Stomach (tissue), 9 donors: Measurements from ENCODE around the gene PDE3B. TPM values are rescaled to one million over a fixed set of nuclear protein-coding genes. Genes with fewer than 3 reads are reported as not detected.

ENCODE experiments used
- DNase-seq, 2 donors: peaks; one replicate each; pipeline versions ENCODE4 v3.0.0 to v3.0.0-alpha.2; 2013 to 2019
- H3K27ac ChIP-seq, 5 donors: fragments of 200-600 bp in 4 of 5; sonication (generic) in 4 of 5; one replicate each; pipeline ENCODE4 v1.5.1; 2013 to 2019; ENCODE audit warnings: mild to moderate bottlenecking in 1 of 5, moderate library complexity in 1 of 5
- H3K27me3 ChIP-seq, 3 donors: fragments of 200-600 bp; sonication (generic); one replicate each; pipeline ENCODE4 v1.5.1; 2017 to 2019; ENCODE audit warnings: mixed run types in 1 of 3
- H3K36me3 ChIP-seq, 4 donors: fragments of 200-600 bp; sonication (generic); 1 replicate in 3 of 4; 2 replicates in 1 of 4; pipeline ENCODE4 v1.5.1; 2016 to 2019
- H3K4me1 ChIP-seq, 4 donors: fragments of 200-600 bp; sonication (generic); one replicate each; pipeline ENCODE4 v1.5.1; 2016 to 2019
- H3K4me3 ChIP-seq, 4 donors: fragments of 200-600 bp; sonication (generic) in 3 of 4; one replicate each; pipeline ENCODE4 v1.5.1; 2016 to 2019; ENCODE audit warnings: mild to moderate bottlenecking in 1 of 4
- H3K9me3 ChIP-seq, 4 donors: fragments of 200-600 bp; sonication (generic); one replicate each; pipeline ENCODE4 v1.5.1; 2016 to 2019
- EP300 ChIP-seq: sonication (generic); formaldehyde crosslinking; IDR thresholded peaks from one replicate; pipeline ENCODE4 v1.6.1; 2017; ENCODE audit warnings: antibody characterized with exemption
- POLR2A ChIP-seq, 4 donors: fragments of 450-650 bp; IDR thresholded peaks; one replicate each; pipeline ENCODE4 v1.6.1; 2016; ENCODE audit warnings: antibody characterized with exemption in 4 of 4, control low read depth in 2 of 4, mild to moderate bottlenecking in 1 of 4, moderate library complexity in 1 of 4
- POLR2AphosphoS5 ChIP-seq, 3 donors: sonication (generic); formaldehyde crosslinking; IDR thresholded peaks; one replicate each; pipeline ENCODE4 v1.6.1; 2016; ENCODE audit warnings: antibody characterized with exemption in 3 of 3
- WGBS, 5 donors: extraction: QIAGEN DNeasy Blood & Tissue Kit in 3 of 5; methylation state at CpG; one replicate each; pipeline versions ENCODE4 v1.1.5 to v1.1.7; 2013 to 2018; 5-methylcytosine and 5-hydroxymethylcytosine counted together
- intact Hi-C: fragments of 100-400 bp; cut with DNase I; formaldehyde crosslinking; loops from one replicate; pipeline ENCODE4 v1.15.1; 2023; ENCODE audit warnings: low total_unique reads
- polyA plus RNA-seq, 3 donors: library from polyadenylated mRNA; stranded (reverse); fragments of 200-250 nt; gene quantifications; one replicate each; pipeline ENCODE4 v1.2.3, GENCODE V29; 2013
- total RNA-seq, 5 donors: library from RNA; depleted of rRNA; stranded (reverse); fragments of >200 nt; gene quantifications; one replicate each; pipeline versions ENCODE4 v1.1.0 to v1.2.3, GENCODE V29; 2014 to 2016
- TF ChIP-seq, protein P1 (sequence below), 7 experiments: fragments of 450-650 bp in 4 of 7; fragments of 200-600 bp in 3 of 7; sonication (generic) in 3 of 7; IDR thresholded peaks; one replicate each; pipeline ENCODE4 v1.5.1; 2016 to 2019; ENCODE audit warnings: antibody characterized with exemption in 7 of 7, control low read depth in 2 of 7, mild to moderate bottlenecking in 1 of 7
- donor health status: healthy with polysubstance abuse.
- donor health status: Bipolar disorder and iron deficiency.
- donor health status: healthy.

PDE3B gene
- total and polyA plus RNA-seq, 8 donors = 1.2 to 49.2 (median 14.2) TPM

DNA sequence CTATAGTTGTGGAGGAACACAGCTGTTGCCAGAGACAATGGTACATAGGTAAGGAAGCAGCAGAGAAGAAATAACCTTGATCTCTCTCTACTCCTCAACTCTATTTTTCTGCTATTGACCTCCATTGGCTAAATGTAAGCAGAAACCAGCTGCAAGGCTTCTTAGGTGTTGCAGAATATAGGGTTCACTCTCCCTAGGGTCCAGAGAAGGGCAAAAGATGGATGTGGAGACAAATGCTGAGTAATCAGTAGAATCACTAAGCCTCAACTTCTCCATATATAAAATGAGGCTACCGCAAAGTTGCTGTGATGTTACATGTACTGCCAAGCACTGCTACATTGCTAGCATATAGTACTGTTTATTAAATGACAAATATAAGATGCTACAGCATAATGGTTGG is 120.6 kb downstream of the PDE3B start:
- H3K9me3 ChIP-seq = no peaks in the 10 kb centered on the region
- no peaks in the 10 kb centered on the region for H3K36me3 ChIP-seq
- no peaks in the 10 kb centered on the region for H3K27me3 ChIP-seq
- intact Hi-C loops = no loop called here
- 87 to 100% (median 97%) methylated on average over 1 of the region's 1 CpG for WGBS, 5 donors
- no peak overlapping the region for H3K4me3 ChIP-seq
- TF ChIP-seq EP300 (no peak), POLR2AphosphoS5 (IDR thresholded peaks at IDR 0.05) (no peak), POLR2A (IDR thresholded peaks at IDR 0.05) (no peak)
- TF ChIP-seq, protein P1, sequence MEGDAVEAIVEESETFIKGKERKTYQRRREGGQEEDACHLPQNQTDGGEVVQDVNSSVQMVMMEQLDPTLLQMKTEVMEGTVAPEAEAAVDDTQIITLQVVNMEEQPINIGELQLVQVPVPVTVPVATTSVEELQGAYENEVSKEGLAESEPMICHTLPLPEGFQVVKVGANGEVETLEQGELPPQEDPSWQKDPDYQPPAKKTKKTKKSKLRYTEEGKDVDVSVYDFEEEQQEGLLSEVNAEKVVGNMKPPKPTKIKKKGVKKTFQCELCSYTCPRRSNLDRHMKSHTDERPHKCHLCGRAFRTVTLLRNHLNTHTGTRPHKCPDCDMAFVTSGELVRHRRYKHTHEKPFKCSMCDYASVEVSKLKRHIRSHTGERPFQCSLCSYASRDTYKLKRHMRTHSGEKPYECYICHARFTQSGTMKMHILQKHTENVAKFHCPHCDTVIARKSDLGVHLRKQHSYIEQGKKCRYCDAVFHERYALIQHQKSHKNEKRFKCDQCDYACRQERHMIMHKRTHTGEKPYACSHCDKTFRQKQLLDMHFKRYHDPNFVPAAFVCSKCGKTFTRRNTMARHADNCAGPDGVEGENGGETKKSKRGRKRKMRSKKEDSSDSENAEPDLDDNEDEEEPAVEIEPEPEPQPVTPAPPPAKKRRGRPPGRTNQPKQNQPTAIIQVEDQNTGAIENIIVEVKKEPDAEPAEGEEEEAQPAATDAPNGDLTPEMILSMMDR (IDR thresholded peaks at IDR 0.05) = no peak
- no peaks in the 10 kb centered on the region for H3K4me1 ChIP-seq
- H3K27ac ChIP-seq = no peak overlapping the region
- DNase-seq = no peak

DNA sequence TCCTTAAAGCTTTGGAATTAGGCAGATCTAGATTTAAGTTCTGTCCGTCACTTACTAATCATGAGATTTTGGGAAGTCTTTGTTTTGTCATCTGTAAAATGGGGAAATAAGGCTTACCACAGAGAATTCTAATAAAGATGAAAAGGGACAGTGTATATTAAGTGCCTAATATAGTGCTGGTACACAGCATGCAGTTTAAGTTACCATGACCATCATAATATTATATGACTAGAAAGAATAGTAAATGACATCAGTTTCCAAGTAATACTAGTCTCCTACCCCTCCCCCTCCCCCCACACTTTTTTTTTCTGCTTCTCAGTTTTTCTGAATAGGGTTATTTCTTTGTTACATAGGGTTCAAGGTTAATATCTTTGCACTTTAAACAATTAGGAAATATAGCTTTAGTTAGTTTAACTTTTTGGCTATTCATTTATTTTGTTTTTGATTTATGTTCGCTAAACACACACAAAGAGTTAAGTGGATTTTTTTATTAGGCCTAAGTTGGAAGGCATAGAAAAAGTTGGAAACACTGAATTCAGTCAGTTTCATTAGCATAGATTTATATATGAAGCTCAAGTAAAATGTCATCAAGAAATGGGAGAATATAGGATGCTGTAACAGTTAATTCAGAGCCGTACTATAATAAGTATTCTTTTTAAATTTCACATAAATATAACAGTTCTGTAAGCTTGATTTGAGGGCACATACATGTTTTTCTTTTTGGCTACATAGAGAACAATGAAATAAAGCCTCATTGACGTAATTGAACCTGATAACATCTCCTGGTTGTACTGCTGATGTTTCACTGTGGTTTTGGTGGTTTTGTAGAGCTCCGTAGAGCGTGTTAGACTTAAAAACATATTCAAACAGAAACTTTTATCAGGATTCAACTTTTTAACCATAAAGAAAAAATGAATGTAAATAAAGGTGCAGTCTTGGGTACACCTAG is 121.2 kb downstream of the PDE3B start:
- H3K27ac ChIP-seq = no peak overlapping the region
- intact Hi-C loops = no loop called here

DNA sequence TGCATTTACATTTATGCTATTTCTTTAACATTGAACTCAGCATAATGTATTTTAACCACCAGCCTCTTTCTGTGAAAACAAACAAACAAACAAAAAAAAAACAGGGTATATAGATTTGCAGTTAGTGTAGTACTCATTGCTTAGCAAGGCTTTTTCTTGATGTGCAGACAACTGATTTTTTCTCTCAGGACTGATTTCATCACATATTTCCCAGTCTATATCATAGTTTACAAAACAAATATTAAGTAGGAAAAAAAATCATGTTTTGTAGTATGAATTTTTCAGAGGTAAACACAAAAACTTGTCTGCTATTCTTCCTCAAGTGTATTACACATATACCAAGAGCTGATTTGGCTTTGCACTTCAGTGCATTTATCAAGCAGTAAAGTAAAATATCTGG is 123.0 kb downstream of the PDE3B start:
- TF ChIP-seq POLR2AphosphoS5 (IDR thresholded peaks at IDR 0.05) (no peak), POLR2A (IDR thresholded peaks at IDR 0.05) (no peak), EP300 (no peak)
- TF ChIP-seq, protein P1 (IDR thresholded peaks at IDR 0.05) = no peak
- Histone ChIP-seq H3K36me3 (no peaks in the 10 kb centered on the region), H3K9me3 (no peaks in the 10 kb centered on the region), H3K27me3 (no peaks in the 10 kb centered on the region), H3K4me3 (no peak overlapping the region), H3K4me1 (no peaks in the 10 kb centered on the region), H3K27ac (no peak overlapping the region)
- intact Hi-C loops = no loop called here
- DNase-seq = no peak

More for the DNA sequence above, 121.2 kb downstream of the PDE3B start:
- Histone ChIP-seq H3K27me3 (no peaks in the 10 kb centered on the region), H3K36me3 (no peaks in the 10 kb centered on the region), H3K4me1 (no peaks in the 10 kb centered on the region), H3K9me3 (no peaks in the 10 kb centered on the region), H3K4me3 (no peak overlapping the region)
- no peak for TF ChIP-seq POLR2AphosphoS5 (IDR thresholded peaks at IDR 0.05)
- TF ChIP-seq, protein P1 (IDR thresholded peaks at IDR 0.05) = no peak
- TF ChIP-seq POLR2A (IDR thresholded peaks at IDR 0.05) = no peak
- no peak for TF ChIP-seq EP300
- peak in 1 of 2 donors; percentile 80 for DNase-seq
- WGBS, 5 donors = 44 to 56% (median 46%) methylated on average over 6 of the region's 6 CpGs

DNA sequence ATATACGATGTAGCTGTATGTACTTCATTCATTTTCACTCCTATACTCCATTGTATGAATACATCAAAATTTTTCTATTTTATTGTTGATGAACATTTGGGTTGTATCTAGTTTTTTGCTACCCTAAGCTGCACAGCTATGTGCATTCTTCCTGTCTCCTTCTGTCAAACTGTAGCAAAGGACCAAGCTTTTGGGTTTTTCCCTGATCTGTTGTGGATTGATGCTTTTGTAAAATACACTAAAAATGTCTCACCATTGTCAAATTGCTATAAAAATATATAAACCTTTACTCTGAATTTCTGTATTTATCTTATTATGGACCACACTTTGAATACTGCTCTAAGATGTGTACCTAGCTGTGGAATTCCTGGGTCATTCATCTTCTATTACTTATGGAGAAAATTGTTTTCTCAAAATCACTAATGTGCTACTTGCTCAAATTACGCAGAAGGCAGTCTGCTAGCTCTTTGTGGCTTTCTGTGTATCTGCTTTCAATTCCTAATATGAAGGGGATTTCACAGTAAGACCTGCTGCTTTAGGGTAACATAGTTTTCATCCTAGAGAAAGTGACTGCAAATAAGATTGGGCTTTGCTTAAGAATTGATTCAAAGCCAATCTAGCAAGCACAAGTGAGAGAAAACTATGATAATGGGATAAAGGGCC is 125.1 kb downstream of the PDE3B start:
- 71 to 91% (median 84%) methylated on average over 2 of the region's 2 CpGs for WGBS, 5 donors
- H3K9me3 ChIP-seq = no peaks in the 10 kb centered on the region

More for the DNA sequence above, 125.1 kb downstream of the PDE3B start:
- no peak overlapping the region for H3K27ac ChIP-seq
- H3K27me3 ChIP-seq = no peaks in the 10 kb centered on the region
- TF ChIP-seq POLR2A (IDR thresholded peaks at IDR 0.05) = no peak
- no peak for TF ChIP-seq EP300
- no peak for DNase-seq
- no peaks in the 10 kb centered on the region for H3K36me3 ChIP-seq
- H3K4me3 ChIP-seq = no peak overlapping the region
- intact Hi-C loops = no loop called here
- H3K4me1 ChIP-seq = no peaks in the 10 kb centered on the region
